DMS 273 (cell line): ENCODE data around the gene HPSE2.
"Not testable (repeated sequence)": the region's sequence is repeated elsewhere in the genome, so short reads cannot be mapped to it uniquely, and the experiment has no call there.

Experiments
- DNase-seq: peaks from one replicate; lab custom pipeline; 2025; ENCODE audit not compliant: unreplicated experiment; lab: John Stamatoyannopoulos, UW

HPSE2 gene

DNA sequence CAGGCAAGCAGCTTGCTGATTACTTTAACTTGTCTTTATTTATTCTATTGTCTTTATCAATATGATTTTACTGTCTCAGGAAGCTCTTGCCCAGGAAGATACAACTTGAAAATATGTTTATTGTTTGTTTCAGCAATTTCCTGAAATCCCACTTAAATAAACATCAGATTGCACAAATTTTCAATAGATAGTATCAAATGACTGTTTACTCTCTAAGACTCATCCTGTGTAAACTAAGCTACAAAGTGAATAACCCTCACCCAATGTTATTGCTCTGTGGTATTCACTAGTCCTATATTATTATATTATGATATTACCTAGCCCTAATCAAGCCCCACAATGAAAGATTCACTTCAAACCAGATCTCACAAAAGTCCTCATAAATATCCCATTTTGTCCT, 658.5 kb downstream of the HPSE2 start:
- DNase-seq, result no peak

DNA sequence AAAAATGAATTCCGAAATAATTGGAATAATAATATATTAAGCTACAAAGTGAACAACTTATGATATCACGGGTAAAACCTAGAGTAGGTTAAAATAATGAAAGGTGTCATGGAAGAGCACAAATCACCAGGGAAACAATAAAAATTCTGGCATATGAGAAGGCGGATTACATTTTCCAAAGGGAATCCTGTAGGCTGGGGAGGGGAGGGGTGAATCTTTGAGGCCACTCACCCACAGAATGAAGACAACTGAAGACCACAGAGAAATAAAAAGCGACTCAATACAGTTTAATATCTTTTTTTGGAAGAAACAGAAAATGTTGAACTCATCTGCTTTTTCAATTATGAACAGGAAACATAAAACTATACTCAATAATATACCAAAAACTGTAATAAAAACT, 659.6 kb downstream of the HPSE2 start:
- DNase-seq, result no peak

DNA sequence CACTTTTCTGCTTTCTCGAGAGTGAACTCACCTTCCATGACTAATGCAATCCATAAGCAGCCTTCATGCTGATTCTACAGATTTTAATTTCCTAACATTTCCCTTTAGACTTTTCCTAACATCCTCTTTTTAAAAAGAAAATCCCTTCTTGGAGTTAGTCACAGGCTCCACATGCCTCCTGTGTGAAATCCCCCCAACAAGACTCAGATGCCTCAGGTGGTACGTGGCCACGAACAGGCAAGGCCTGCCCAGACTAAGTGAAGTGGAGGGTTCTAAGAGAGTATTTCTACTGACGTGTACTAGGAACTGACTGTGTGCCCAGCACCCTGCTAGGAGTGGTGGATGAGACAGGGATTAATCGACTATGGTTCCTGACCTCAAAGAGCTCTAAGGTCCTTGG, 663.1 kb downstream of the HPSE2 start:
- DNase-seq, result no peak

DNA sequence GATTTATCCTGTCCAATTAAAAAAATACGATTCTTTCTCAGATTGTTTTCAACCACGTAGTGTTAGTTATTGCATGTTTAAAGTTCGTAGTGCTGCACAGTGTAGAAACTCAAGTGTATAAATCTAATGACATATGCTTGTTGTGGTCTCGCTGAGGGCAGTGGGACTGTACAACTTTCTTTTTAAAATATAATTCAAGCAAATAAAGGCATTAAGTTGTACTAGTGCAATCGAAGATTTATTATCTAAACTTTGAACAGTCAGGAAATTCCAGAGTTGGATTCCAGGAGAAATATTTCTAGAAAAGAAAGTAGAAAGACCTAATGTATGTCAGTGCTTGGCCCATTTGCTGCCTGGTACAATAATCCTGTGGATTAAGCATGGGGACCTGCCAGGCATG, 664.8 kb downstream of the HPSE2 start:
- no peak for DNase-seq

DNA sequence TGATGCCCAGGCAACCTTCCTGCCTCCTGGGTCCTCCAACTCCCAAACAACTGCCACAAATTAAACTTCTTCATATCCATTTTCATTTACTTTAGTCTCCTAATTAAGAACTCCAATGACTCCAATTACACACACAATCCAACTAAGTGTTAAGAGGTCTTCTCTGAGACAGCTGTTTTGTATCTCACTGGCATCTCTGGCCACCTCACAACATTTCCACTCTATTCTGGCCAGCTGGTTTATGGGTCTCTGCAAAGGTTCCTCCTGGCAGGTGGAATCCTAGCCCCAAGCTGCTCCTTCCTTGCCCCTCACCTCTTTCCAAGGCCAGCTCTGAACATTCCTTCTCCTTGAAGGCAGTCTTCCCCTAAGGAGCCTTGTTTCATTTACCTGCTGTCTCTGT, 665.8 kb downstream of the HPSE2 start:
- no peak for DNase-seq

DNA sequence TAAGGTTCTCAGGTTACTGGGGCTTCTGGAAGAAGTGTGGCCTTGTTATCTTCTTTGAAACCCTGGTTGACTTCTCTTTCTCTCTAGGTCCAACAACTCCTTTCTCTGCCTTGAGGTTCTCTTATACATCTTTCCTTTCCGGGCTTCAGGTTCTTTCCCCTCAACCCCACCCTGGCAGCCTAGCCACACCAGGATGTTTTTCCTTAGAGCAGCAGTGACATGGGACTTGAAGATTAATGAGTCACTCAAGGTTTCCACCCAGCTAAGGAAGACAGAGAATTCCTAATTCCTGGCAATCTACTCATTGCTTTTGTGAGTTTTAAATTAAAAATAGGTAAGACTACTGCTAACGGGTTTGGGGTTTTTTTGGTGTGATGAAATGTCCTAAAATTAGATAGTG, 667.1 kb downstream of the HPSE2 start:
- DNase-seq, result no peak

DNA sequence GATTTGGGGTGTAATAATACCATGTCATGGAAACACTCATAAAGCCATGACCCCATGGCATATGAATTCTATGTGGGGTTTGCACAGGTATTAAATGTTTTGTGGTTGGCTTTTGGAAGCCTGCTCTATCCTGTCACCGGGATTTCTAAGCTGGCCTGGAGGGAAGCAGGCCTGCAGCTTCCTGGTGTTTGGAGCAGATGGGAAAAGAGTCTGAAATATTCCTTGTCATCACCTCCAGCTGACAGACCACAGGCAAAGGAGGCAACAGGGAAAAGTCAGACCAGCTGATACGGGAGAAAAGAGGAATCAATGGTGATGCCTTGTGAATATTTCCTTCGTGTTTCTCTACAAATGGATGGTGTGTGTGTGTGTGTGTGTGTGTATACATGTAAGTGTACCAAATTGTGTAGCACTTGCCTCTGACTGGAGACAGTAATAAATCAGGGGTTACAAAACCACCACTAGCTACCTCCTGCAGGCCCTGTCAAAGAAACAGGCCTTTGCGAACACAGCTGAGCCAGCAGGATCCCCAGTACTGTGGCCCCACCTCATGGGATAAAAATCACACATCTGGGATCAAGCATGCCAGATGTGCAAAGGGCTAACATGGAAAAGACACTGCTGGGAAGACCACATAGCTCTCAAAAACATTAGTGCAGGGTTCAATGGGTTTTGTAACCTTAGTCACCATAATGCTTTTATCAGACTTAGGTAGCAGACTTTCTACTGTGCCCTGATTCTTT, 668.1 kb downstream of the HPSE2 start:
- DNase-seq, result no peak

DNA sequence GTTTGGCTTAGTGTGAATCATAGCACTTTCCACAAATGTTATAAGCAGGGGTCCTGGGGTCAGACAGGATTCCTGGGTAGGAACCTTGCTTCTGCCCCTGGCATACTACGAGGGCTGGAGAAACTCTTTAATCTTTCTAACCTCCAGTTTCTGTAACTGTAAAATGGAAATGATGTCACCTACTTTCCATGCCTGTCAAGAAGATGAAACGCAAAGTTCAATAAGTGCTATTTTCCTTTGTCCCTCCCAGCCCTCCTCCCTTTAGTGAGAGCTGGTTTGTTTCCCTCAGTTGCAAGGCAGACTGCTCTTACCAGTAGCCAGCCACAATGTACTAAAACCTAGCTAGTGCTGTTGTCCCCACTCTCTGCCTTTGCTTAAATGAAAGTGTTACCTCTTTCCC, 671.8 kb downstream of the HPSE2 start:
- DNase-seq, result no peak

DNA sequence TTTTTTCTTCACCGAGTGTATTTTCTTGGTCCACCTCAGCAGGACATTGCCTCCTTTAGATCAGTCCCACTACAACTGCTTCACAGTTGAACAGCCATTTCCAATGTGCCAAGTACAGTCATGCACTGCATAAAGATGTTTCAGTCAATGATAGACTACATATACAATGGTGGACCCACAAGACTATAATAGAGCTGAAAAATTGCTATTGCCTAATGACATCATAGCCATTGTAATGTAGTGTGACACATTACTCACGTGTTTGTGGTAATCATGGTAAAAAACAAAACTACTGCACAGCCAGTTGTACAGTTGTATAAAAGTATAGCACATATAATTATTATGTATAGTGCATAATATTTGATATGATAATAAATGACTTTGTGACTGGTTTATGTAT, 675.1 kb downstream of the HPSE2 start:
- DNase-seq, result no peak

DNA sequence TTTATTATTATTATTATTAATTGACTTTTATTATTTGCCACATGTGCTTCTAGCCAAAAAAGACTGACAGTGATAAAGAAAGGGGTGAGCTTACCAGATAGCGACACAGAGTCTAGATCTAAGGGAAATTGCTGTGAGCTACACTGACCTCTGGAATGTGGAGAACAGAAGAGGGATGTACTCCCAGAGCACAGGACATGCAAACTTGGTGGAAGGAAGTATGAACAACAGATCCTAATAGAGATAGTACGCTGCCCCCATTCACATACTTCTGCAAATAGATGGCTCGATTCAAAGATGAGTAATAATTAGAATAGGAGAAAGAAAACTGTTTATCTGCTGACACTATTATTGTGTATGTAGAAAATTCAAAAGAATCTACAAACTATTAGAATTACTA, 679.6 kb downstream of the HPSE2 start:
- no peak for DNase-seq

DNA sequence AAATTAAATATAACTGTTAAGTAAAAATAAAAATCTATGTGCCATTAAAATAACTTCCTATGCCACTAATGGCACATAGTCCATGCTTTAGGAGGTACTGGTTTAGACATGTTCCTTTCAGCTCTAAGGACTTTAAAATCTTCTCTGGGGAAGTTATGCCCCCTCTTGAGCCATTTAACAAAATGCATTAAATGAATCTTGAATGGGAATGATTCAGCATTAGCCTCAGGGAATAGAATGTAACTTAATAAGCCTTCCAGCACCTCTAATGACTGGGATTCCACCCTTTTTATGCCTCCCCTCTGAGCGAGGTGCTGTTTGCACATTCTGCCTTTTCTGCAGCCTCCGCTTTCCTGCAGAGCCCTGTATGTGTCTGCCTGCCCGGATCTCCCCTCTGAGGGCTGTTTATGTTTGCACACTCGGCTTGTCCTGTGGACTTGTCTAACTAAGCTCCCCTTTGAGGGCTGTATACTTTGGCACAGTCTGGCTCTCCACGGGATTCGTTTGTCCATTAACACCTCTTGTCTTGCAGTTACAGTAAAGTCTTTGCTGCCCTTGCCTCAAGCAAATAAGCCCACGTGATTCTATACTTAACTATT, 680.5 kb downstream of the HPSE2 start:
- DNase-seq, result no peak

DNA sequence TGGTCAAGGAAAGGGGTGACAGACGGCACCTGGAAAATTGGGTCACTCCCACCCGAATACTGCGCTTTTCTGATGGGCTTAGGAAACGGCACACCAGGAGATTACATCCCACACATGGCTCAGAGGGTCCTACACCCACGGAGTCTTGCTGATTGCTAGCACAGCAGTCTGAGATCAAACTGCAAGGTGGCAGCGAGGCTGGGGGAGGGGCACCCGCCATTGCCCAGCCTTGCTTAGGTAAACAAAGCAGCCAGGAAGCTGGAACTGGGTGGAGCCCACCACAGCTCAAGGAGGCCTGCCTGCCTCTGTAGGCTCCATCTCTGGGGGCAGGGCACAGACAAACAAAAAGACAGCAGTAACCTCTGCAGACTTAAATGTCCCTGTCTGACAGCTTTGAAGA, 694.1 kb downstream of the HPSE2 start:
- DNase-seq, result not testable (repeated sequence)

DNA sequence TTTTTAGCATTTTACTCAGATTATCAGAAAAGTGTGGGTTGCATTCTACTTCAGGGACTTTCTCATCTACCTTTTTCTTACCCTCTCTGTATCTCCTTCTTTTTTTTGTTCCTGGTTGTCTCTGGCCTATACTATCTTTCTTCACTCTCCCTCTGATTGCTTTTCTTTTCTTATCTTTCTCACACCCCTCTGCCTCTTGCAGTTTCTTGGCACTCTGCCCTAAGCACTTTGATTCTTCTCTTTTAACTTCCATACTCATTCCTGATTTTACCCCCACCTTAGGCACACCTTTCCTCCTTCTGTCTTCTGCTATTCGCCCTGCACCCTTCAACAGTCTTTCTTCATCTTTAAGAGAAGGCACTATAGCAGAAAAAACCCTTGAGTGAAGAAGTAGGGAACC, 696.1 kb downstream of the HPSE2 start:
- no peak for DNase-seq

DNA sequence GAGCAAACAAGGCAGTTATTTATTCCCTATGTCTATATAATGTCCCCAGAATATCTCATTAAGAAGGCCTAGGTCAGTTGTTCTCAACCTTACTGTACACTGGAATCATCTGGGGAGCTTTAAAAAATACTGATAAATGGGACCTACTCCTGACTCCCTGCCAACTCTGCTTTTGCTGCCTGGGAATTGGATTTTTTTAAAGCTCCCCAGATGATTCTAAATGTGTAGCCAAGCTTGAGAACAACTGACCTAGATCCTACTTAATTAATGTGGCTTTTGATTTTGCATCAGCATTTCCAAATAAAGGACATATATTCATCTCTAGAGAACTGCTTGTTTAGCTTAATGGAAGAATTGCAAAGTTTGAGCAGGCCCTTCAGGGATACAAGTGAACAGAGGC, 697.2 kb downstream of the HPSE2 start:
- DNase-seq, result no peak

DNA sequence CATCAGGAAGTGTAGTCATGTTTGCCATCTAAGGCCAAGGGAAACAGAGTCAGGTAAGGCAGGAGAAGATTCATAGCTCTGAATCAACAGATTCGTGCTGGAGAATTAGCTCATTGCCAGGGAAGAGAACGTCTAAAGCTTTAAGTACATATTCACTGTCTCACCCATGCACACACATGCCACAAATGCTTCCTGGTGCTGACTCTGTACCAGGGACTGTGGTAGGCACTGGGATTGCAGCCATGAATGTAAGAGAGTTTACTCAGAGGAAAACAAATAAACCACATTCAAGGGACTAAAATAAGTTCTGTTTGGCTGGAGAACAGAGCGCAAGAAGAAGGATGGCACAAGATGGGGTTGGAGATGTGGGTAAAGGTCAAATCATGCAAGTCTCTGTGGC, 699.1 kb downstream of the HPSE2 start:
- no peak for DNase-seq

DNA sequence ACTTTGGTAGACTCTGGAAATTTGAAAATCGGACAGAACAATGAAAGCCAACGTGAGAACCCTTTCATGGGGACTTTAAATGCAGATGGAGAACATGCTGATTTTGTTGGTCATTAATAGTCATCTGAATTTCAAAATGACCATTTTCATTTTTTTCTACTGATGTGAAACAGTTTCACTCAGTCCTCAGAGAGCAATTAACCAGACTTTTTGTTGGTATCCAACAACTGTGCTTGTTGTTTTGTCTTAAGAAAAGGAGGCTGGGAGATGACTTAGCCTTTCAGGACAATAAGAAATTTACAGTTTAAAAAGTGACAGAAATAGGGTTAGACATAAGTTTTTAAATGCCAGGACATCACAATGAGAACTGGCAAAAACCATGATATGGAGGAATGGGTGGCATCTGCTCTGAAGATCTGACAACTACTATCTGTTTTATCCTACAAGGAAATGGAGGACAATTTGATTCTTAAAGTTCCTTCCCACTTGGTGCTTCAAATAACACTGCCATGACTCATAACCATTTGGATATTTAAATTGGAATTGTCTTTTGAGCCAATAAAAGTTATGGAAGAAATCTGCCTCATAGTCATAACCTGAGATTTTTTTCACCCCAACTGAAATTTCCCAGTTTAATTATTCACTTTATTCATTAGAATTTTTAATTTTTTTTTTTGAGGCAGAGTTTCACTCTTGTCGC, 701.8 kb downstream of the HPSE2 start:
- no peak for DNase-seq

DNA sequence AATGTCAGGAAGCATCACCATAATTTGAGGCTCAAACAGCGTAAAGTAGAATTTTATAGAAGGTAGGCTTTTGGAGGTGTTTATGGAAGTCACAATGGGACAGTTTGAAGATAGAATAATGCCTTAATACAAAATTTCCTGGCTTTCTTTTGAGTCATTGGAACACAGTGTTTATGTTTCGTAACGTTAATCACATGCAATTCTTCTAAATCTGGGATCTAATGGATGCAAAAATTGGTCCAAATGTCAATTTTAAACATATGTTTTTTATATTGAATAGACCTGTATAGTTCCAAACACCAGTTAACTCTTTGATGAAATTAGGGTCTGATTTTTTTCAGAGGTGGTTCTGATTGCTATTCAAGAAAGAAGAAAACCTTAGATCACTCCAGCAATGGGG, 702.4 kb downstream of the HPSE2 start:
- no peak for DNase-seq

DNA sequence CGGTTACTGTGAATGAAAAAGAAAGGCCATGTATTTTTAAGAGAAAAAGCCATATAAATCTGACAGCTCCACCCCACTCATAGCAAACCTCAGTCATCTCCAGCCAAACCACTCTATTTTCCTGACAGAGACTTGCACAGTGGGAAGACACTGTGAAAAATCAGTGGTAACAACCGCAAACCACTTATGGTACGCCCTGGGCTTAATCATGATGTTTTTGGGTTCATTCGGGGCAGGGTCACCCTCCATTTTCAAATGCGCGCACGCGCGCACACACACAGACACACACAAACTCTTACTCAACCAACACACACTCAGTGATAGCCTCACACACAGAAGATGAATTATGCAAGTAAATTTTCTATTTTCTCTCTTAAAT, 706.9 kb downstream of the HPSE2 start:
- no peak for DNase-seq

DNA sequence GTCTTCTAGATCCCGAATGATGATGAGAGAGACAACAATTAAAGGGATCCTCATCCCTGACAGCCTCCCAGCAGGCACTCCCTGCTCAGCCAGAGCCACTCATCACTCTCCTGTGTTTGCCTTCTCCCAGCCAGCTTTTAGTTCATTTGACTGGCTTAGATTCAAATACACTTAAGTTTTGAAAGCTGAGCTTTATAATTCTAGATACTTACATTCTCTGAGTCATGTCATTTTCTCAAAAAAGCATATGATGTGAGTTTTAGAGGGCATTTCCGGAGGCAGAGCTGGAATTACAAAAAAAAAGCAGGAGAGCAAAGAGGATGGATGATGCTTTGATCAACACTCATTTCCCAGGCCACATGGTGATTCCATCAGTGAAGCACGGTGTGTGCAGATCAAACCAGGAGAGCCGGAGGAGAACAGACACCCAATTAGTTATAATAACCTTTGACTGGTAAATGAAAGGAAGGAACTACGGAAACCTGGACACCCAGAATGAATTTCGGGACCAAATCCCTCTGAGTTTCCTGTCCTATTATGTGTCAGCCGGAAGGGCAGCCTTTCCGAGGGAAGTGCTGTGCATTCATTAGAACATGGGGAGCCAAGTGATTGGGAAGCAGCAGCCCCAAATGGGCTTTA, 707.4 kb downstream of the HPSE2 start:
- no peak for DNase-seq

DNA sequence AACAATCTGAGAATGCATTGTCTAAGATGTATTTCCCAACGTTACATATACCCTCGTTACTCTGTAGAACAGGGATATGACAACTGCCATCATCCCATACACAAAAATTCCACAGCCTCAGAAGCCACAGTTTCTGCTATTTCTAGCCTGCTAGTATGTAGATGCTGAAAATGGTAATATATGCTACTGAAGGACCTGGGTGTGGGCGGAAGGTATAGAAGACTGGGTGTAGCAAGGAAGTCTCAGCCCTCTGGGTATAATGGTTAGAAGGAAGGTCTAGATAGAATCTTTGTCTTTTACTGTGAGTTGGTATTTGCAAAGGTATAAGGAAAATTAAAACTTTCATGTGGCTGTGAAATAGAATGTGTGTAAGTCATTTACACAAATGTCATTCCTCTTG, 709.7 kb downstream of the HPSE2 start:
- no peak for DNase-seq

DNA sequence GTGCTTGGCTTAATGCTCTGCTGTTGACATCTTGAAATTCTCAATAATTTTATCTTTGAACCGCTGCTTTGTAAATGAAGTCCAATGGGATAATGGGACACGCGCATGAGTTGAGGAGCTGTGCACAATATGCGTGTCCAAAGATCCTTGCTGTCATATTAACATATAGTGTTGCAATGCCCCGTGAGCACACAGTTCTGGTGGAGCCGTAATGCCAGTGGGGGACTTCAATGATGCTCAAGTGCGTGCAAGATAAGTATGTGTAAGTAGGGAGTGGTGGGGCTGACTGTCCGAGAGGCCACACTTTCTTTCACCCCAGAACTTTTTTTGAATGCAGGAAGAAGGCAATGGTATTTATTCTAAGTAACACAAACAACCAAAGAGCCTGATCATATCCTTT, 711.5 kb downstream of the HPSE2 start:
- DNase-seq, result no peak

DNA sequence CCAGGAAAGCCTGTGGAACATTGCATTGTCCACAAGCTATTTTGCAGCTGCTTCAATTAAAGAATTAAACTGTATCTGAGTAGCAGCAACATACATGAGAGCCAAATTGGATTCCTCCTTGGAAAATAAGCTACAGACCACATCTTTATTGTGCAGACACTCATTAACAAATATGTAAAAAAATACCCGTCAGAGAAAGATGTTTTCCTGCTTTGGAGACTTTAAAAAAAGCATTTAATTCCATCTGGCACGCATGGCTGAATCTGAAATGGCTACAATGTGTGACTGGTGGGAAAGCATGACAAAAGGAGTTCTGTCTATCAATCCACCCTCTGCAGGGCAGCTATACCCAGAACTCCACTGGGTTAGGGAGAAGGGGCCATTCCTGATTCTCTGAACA, 715.8 kb downstream of the HPSE2 start:
- no peak for DNase-seq
